NB4 (cell line): ENCODE data around the gene GBP7.

Experiments
- DNase-seq: peaks from one replicate; pipeline ENCODE4 v3.0.0; 2010; ENCODE audit warnings: low read depth
- H3K4me3 ChIP-seq: one replicate; pipeline ENCODE4 v1.5.1; 2011; ENCODE audit warnings: mild to moderate bottlenecking, low read depth, low read length, moderate library complexity
- CTCF ChIP-seq: IDR thresholded peaks from one replicate; pipeline ENCODE4 v1.5.1; 2012; ENCODE audit warnings: low read depth, low read length
- MAX ChIP-seq: IDR thresholded peaks from 2 replicates; pipeline ENCODE4 v1.6.1; 2011; ENCODE audit warnings: low read depth, low read length
- MYC ChIP-seq: IDR thresholded peaks from 2 replicates; pipeline ENCODE4 v1.6.1; 2011; ENCODE audit warnings: low read depth, low read length
- POLR2A ChIP-seq: IDR thresholded peaks from 2 replicates; pipeline ENCODE4 v1.6.1; 2011; ENCODE audit warnings: mild to moderate bottlenecking; ENCODE audit not compliant: insufficient read length; ENCODE audit errors: extremely low read depth

The GBP7 gene

GRCh38 chr1:89147678-89148658 lies 27.8 kb downstream of the GBP7 start:
- no peak for TF ChIP-seq POLR2A
- no peak for TF ChIP-seq CTCF
- no peak for TF ChIP-seq MAX
- TF ChIP-seq MYC, result no peak
- no peak overlapping the region for H3K4me3 ChIP-seq
- no peak for DNase-seq

- no peak for DNase-seq
- no peak for TF ChIP-seq MAX
- no peak overlapping the region for H3K4me3 ChIP-seq
These were observed 29.1 kb downstream of the GBP7 start for GRCh38 chr1:89146721-89147120.

GRCh38 chr1:89143484-89143883 lies 32.3 kb downstream of the GBP7 start:
- no peak for DNase-seq
- TF ChIP-seq CTCF (no peak), POLR2A (no peak), MYC (no peak), MAX (no peak)
- no peak overlapping the region for H3K4me3 ChIP-seq

- H3K4me3 ChIP-seq, result no peak overlapping the region
- TF ChIP-seq POLR2A, result no peak
- TF ChIP-seq MAX, result no peak
- no peak for TF ChIP-seq CTCF
- TF ChIP-seq MYC, result no peak
- DNase-seq, result no peak
These were observed 33.6 kb downstream of the GBP7 start for GRCh38 chr1:89142160-89142559.

- no peak for TF ChIP-seq CTCF
- no peak for TF ChIP-seq POLR2A
- TF ChIP-seq MAX, result no peak
- no peak for TF ChIP-seq MYC
- DNase-seq, result no peak
- no peak overlapping the region for H3K4me3 ChIP-seq
These were observed 42.1 kb downstream of the GBP7 start for GRCh38 chr1:89133747-89134146.

GRCh38 chr1:89130716-89131115 lies 45.1 kb downstream of the GBP7 start:
- no peak for DNase-seq
- TF ChIP-seq POLR2A, result no peak
- TF ChIP-seq MAX, result no peak
- TF ChIP-seq CTCF, result no peak
- no peak for TF ChIP-seq MYC
- no peak overlapping the region for H3K4me3 ChIP-seq
